Stimulated activated CD8-positive, alpha-beta memory T cell treated with anti-CD3 and anti-CD28 coated beads, Interleukin-12 subunit alpha, Interleukin-12 subunit beta, amount 100 ng/mL, for 24 hours (primary cell): ENCODE results near the gene NKAIN2.

Experiments used
- DNase-seq: peaks from one replicate; pipeline ENCODE4 v3.0.0-alpha.2; 2020; ENCODE audit errors: extremely low read depth

NKAIN2 gene

DNA sequence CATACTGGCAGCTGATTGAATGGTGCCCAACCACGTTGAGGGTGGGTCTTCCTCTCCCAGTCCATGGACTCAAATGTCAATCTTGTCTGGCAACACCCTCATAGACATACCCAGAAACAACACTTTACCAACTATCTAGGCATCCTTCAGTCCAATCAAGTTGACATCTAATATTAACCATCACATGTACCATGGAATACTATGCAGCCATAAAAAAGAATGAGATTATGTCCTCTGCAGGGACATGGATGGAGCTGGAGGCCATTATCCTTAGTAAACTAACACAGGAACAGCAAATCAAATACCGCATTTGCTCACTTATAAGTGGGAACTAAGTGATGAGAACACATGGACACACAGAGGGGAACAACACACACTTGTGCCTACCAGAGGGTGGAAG lies 951.7 kb downstream of the NKAIN2 start:
- no peak for DNase-seq

- DNase-seq = no peak
These were observed 953.9 kb downstream of the NKAIN2 start for GRCh38 chr6:124757560-124757959.

GRCh38 chr6:124758663-124759062 lies 955.0 kb downstream of the NKAIN2 start:
- DNase-seq = no peak

- DNase-seq = no peak
These were observed 961.6 kb downstream of the NKAIN2 start for GRCh38 chr6:124765280-124765679.

DNA sequence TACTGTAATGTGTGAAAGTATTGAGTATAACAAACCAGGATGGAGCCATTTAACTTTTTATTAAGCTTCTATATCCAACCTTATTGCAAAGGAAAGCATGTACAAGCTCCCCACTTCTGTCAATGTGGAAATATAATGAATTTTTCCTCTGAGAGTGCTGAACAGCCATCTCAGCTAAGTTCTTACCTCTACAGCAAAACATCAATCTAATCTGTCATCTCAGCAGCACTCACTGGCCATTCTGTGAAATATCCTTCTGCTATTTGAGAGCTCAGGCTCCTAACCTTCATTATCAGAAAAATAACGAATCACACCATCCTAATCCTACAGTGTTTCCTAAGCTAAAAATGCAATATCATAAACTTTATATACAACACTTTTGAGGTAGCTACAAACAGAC lies 964.6 kb downstream of the NKAIN2 start:
- DNase-seq = no peak

DNA sequence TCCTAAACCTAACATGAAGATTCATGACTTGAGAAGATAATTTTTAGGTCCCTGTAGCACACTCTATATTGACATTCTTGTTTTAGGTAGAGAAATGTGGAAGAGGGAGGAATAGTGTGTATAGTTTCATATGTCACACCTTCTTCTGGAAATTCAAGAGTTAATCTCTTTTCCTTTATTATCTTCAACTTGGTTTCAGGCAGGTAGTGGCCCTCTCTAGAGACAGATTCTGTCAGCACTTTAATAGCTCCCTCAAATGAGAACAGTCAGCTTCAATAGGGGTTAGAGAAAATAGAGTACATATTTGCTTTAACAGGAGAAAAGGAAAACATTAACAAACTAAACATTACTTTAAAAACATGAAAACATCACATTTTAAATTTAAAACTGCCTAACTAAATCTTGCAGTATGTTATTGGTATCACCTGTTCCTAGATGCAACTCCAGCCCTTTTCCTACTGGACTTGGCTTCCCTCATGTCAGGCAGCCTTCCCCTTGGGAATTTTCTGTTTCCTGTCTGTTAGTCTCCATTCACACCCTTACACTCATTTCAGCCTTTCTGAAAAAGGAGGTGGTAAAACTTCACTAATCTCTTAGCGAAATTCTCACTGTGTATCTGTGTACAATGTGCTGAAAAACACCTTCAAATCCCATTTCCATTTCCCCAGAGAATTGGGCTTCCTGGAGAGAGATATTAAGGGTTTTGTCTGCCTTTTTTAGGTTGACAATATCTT lies 966.3 kb downstream of the NKAIN2 start:
- DNase-seq = no peak

DNA sequence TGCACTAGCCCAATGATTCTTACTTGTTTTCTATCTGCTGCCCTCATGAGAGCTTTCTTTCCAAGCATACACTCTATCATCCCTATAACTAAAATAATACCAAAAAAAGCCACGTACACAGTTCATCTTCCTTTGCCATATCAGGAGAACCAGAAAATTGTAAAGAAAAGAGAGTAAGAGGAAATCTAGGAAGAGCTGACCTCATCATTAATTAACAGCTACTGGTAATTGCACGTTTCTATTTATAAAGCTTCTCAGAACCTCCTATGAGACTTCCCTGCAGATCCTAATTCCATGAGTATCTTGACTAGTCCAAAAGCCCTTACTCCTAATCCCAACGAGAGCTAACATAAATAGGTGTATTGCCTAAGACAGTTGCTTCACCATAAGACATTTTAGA lies 967.1 kb downstream of the NKAIN2 start:
- no peak for DNase-seq

DNA sequence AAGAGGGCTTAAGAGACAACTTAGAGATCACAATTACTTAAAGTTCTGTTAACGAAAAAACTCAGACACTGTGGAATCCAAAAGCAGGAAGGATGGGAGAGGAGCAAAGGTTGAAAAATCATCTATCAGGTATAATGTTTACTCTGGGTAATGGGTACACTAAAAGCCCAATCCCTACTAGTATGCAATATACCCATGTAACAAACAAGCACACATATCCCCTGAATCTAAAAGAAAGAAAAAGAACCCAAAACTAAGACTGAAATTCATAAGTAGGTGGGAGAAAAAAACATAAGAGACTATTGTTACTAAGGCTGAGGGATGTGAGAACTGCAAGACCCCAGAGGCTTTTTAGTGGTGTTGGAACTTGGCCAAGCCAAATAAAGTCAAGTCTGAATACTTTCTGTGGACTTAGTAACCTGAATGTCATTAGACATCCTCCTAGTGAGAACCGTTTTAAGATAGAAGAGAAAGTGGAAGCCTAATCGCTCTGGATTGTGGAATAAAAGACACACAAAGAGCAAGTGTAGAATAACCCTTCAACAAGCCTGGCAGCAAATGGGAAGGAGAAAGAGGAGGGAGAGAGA lies 969.2 kb downstream of the NKAIN2 start:
- no peak for DNase-seq

- DNase-seq = no peak
These were observed 971.5 kb downstream of the NKAIN2 start for GRCh38 chr6:124775121-124775520.

GRCh38 chr6:124777863-124778262 lies 974.2 kb downstream of the NKAIN2 start:
- DNase-seq = no peak

DNA sequence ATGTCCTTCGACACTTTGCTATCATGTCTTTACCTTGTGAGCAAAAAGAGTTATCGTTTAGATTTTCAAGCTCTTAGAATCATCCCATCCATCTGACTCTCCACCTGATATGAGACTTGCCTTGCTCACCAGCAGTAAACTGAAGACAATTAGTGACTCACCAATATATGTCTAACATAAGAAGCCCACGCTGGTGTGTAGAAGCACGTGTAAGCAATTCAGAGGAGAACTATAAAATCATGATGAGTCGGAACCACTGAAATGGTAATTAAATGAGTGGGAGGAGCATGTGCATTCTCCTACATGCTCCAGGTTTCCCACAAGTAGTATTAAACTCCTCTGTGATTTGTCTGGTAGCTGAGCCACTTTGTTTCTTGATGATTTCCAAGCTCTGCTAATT lies 977.0 kb downstream of the NKAIN2 start:
- DNase-seq = no peak

DNA sequence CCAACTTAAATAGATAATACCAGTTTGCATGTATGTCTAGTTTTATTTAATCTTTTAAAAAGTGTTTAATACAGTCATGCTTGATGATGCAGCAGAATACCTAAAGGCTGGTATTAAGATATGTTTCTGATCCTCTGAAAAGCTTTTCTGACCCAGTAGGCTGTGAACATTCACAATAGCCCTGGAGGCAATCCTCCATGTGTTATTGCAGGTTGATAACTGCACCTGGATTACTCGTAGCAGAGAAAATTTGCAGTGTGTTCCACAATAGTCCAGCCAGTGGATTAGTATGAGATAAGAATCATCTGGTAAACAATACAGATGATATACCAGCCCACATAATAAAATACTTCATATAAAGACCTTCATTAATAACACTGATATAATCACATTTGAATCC lies 979.7 kb downstream of the NKAIN2 start:
- DNase-seq = no peak

- no peak for DNase-seq
These were observed 987.5 kb downstream of the NKAIN2 start for GRCh38 chr6:124791156-124791555.

DNA sequence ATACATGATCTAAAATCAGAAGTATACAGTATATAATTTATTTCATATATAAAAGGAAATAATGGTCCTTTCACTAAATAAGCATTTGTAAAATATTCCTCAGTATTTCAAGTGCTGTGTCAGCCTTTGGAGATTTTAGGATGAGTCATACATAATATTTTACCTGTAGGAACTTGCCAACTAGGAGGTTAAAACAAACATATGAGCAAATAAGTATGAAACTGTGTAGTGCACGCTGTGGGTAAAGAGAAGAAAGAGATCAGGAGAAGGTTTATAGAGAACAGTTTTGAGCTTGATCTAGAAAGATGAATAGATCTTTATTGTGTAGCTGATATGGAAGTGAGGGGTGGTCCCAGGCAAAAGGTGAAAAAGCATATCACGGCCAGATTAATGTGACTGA lies 988.7 kb downstream of the NKAIN2 start:
- no peak for DNase-seq

DNA sequence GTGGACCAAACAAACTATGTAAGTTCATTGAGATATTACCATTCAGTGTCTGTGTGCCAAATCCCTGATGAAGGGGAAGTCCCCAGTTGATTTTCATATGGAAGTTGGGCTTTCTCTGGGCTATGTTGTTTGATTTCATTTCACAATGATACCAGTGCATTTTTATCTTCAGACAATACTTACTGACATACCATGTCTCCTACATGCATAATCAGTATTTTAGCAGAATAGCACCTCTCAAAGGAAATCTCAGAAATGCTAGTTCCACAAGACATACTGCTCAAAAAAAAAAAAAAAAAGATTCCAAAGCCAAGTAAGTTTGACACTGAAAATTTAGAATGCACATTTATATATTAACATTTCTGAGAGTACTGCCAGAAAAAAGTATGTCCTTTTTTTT lies 989.7 kb downstream of the NKAIN2 start:
- DNase-seq = no peak

- no peak for DNase-seq
These were observed 992.2 kb downstream of the NKAIN2 start for GRCh38 chr6:124795643-124796463.

DNA sequence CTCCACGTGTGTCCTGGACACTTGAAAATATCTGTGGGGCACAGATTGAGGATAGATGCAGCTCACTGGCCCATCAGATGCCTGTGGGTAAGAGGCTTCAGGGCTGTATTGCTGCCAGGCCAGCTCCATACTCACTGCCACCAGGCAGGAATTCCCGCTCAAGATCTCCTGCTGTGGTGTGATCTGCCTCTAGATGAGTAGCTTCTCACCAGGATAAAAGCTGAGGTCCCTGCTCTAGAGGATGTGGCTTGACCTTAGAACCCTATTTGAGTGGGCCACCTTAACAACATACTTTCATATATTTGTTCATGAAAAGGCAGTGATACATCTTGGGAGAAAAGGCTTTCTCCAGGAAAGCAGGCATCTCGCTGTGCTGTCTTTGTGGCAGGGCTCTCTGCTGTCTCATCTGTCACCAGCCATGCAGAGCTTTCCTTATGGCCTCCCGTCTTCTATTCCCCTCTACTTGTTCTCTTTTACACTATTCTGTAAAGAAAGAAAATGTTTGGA lies 992.9 kb downstream of the NKAIN2 start:
- no peak for DNase-seq

GRCh38 chr6:124797224-124797623 lies 993.6 kb downstream of the NKAIN2 start:
- no peak for DNase-seq

GRCh38 chr6:124798942-124799496 lies 995.4 kb downstream of the NKAIN2 start:
- no peak for DNase-seq

- DNase-seq = no peak
These were observed 996.0 kb downstream of the NKAIN2 start for GRCh38 chr6:124799638-124800037.

- DNase-seq = no peak
These were observed 996.6 kb downstream of the NKAIN2 start for GRCh38 chr6:124800222-124800621.

- no peak for DNase-seq
These were observed 1008.4 kb downstream of the NKAIN2 start for GRCh38 chr6:124812067-124812466.
